ENCODE results near the gene YEATS2.

Gene YEATS2

GRCh38 chr3:183818041-183818620, 120.5 kb downstream of the YEATS2 start:
- DNase-seq (ENCODE audit: low spot score), result no peak
- no peak for TF ChIP-seq CTCF (conservative IDR thresholded peaks at IDR 0.05; ENCODE audit: low read depth)
- ChIA-PET POLR2A (ENCODE audit: low non-redundant PET) (no interaction called here), CTCF (interaction anchor here (0.6 kb wide), 1 partner anchor 126 kb away, joined by 3 read pairs; no protein-coding TSS in a partner anchor)
- no peak overlapping the region for H3K27ac ChIP-seq

GRCh38 chr3:183818706-183819624, 121.4 kb downstream of the YEATS2 start:
- POLR2A ChIA-PET (ENCODE audit: low non-redundant PET), result no interaction called here
- TF ChIP-seq CTCF (conservative IDR thresholded peaks at IDR 0.05; ENCODE audit: low read depth), result no peak
- CTCF ChIA-PET, result no interaction called here
- H3K27ac ChIP-seq, result no peak overlapping the region
- no peak for DNase-seq (ENCODE audit: low spot score)

- H3K27ac ChIP-seq, result no peak overlapping the region
- no peak for TF ChIP-seq CTCF (conservative IDR thresholded peaks at IDR 0.05; ENCODE audit: low read depth)
- DNase-seq (ENCODE audit: low spot score), result no peak
- ChIA-PET CTCF (no interaction called here), POLR2A (ENCODE audit: low non-redundant PET) (no interaction called here)
Observed at GRCh38 chr3:183819831-183820230, 122.2 kb downstream of the YEATS2 start.

- CTCF ChIA-PET, result interaction anchor here (0.6 to 0.8 kb wide), 3 partner anchors 8 to 448 kb away, joined by 3 to 6 read pairs (median 3); partner anchors contain the start of gene PARL
- POLR2A ChIA-PET (ENCODE audit: low non-redundant PET), result no interaction called here
- no peak overlapping the region for H3K27ac ChIP-seq
- no peak for DNase-seq (ENCODE audit: low spot score)
- no peak for TF ChIP-seq CTCF (conservative IDR thresholded peaks at IDR 0.05; ENCODE audit: low read depth)
Observed at GRCh38 chr3:183822631-183823030, 125.0 kb downstream of the YEATS2 start.

GRCh38 chr3:183823963-183824362, 126.4 kb downstream of the YEATS2 start:
- TF ChIP-seq CTCF (conservative IDR thresholded peaks at IDR 0.05; ENCODE audit: low read depth), result no peak
- DNase-seq (ENCODE audit: low spot score), result peak; percentile 22
- ChIA-PET CTCF (interaction anchor here (0.6 kb wide), 1 partner anchor 72 kb away, joined by 3 read pairs; no protein-coding TSS in a partner anchor), POLR2A (ENCODE audit: low non-redundant PET) (no interaction called here)
- H3K27ac ChIP-seq, result no peak overlapping the region

GRCh38 chr3:183824761-183825455, 127.3 kb downstream of the YEATS2 start:
- DNase-seq (ENCODE audit: low spot score), result peak; percentile 30
- no peak for TF ChIP-seq CTCF (conservative IDR thresholded peaks at IDR 0.05; ENCODE audit: low read depth)
- peak overlapping the region; percentile 68 for H3K27ac ChIP-seq
- ChIA-PET CTCF (interaction anchor here (0.5 kb wide), 1 partner anchor 1211 kb away, joined by 3 read pairs; no protein-coding TSS in a partner anchor), POLR2A (ENCODE audit: low non-redundant PET) (no interaction called here)

Data from RWPE1 (cell line).